ACHN (cell line): Measurements from ENCODE around the gene CD226.
"Not testable (repeated sequence)": the region's sequence is repeated elsewhere in the genome, so short reads cannot be mapped to it uniquely, and the experiment has no call there.

Source experiments
- DNase-seq: peaks from one replicate; pipeline ENCODE4 v3.0.0-alpha.2; 2015
- in situ Hi-C: cut with HindIII; loops from 2 replicates; pipeline ENCODE4 v1.10.0; 2017; ENCODE audit warnings: low sequenced_read_pairs, low pct_ligation_motif_present, low pct_unique_long_range_greater_than_20kb

The CD226 gene

GRCh38 chr18:69935319-69936190 is 12.1 kb downstream of the CD226 start:
- no peak for DNase-seq
- in situ Hi-C loops: no loop called here

DNA sequence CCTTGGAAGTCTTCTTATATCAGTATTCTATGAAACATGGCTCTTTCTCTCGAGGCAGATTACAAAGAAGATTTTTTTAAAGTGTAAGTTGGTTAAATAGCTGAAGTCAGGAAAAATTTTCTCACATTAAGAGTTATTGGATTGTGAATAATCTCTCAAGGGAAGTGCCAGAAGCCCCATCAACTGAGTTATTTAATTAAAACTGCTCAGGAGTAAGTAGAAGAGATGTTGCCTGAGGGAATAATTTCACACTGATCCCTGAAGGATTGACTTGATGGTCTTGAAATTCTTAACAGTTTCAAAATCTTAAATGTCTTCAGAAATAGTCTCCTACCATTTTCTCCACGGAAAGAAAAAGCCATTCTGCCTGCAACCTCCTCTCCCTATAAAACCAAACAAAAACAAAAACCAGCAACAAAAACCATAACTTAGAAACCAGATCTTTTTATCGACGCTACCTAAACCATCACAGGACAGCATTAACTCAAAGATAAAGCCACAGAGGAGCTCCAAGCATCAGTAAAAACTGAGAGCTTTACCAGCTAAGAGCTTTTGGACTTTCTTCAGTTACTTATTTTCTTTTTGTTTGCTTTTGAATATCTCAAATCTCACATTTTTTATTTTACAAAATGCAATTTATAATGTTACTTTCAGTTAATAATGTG is 12.9 kb downstream of the CD226 start:
- no peak for DNase-seq
- in situ Hi-C loops: no loop called here

GRCh38 chr18:69929041-69929774 is 18.5 kb downstream of the CD226 start:
- DNase-seq: no peak
- in situ Hi-C loops: no loop called here

GRCh38 chr18:69916412-69916811 is 31.3 kb downstream of the CD226 start:
- no peak for DNase-seq
- in situ Hi-C loops: no loop called here

DNA sequence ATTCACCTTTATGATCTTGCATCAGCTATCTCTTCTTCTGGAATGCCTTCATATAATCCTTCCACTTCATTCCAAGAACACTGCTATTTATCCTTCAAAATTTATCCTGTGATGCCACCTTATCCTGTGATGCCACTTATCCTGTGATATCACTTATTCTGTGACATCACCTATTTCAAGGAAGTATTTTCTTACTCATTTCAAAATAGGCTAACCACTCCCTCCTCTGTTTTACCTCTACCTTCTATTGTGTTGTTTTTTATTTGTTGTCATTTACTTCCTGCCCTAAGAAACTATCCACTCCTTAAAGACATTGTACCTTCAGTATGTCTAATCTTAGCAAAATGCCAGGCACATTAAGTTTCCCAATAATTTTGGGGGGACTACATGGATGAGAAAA is 38.8 kb downstream of the CD226 start:
- DNase-seq: no peak
- in situ Hi-C loops: no loop called here

DNA sequence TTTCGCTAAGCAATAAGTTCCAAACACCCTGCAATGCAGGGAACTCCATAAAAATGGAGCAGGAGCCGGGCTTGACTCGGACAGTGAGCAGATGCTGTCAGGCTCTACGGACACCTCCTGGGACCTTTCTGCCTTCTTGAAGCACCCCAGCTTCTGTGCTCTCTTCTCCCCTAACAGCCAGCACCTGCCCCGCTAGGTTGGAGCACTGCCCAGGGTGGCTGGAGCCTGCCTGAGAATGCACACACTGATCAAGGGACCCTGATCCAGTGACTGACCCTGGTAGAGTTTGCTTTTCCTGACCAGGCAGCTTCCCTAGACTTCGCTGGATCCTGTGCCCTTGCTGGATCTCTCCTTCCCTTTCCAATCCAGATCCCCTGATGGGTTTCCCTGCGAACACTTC is 40.9 kb downstream of the CD226 start:
- DNase-seq: no peak
- in situ Hi-C loops: no loop called here

GRCh38 chr18:69900941-69901340 is 46.7 kb downstream of the CD226 start:
- in situ Hi-C loops: no loop called here

DNA sequence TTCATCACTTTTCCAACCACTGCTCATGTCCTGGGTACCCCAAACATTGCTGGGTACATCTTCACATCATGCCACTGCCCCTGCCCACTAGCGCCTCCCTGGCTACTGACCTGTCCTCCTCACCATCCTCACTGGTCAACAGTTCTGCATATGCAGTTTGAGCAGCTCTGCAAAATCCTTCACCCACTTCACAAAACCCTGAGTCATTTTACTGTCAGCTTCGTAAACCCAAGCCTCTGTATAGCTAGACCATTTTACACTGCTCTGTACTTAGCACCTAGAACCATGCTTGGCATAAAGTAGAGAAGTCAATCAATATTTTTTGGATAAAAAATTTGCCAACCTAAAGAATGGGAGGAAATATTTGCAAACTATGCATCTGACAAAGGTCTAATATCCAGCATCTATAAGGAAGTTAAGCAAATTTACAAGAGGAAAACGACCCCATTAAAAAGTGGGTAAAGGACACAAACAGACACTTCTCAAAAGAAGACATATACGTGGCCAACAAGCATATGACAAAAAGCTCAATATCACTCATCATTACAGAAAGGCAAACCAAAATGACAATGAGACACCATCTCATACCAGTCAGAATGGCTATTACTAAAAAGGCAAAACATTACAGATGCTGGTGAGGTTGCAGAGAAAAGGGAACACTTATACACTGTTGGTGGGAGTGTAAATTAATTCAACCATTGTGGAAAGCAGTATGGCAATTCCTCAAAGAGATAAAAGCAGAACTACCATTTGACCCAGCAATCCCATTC is 48.3 kb downstream of the CD226 start:
- DNase-seq, in situ Hi-C loops: not testable (repeated sequence)

More at GRCh38 chr18:69900941-69901340, 46.7 kb downstream of the CD226 start:
- DNase-seq: no peak

GRCh38 chr18:69898241-69898861 is 49.3 kb downstream of the CD226 start:
- in situ Hi-C loops: no loop called here
- DNase-seq: no peak

DNA sequence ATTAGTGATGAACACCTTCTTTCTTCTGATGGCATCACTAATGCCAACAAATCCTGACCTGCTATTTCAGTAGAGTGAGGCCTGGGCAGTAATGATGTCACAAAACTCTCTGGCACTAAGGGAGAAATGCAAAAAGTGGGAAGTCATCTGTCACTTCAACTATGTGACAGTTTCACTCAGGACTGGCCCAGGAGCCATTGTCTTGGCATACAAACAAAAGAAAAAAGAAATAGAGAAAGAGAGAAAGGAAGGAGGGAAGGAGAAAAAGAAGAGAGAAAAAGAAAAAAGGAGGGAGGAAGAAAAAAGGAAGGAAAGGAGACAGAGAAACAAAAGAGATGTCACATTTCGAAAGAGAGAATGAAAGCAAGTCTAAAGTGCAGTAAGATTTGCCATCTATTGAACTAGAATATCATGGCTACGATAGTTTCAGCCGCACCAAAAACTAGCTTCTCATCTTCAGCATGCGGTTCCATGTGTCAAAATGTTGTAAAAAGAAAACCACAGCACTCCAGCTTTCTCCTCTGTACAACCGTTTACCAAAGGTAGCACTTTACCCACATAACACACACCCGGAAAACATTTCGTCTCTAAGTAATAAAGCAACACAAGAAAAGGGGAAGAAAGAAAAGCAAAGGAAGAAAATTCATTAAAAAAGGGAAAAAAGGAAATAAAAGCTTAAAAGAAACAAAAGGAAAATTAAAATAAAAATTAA is 50.1 kb downstream of the CD226 start:
- in situ Hi-C loops: no loop called here
- DNase-seq: no peak

- in situ Hi-C loops: no loop called here
- no peak for DNase-seq
Measured at GRCh38 chr18:69895066-69896047, 52.3 kb downstream of the CD226 start.

DNA sequence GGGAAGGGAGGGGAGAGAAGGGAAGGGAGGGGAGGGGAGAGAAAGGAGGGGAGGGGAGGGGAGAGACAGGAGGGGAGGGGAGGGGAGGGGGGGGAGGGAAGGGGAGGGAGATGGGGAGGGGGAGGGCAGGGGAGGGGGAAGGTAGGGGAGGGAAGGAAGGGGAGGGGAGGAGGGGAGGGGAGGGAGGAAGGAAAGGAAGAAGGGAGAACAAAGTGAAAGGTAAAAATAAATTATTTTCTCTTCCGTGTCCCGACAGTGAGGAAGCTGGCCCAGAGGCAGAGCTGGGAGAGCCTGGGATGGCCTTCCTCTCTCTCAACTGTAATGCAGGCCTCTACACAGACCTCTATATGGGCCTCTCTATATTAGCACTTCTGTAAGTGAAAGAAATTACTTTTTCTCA is 53.2 kb downstream of the CD226 start:
- DNase-seq: no peak
- in situ Hi-C loops: no loop called here

DNA sequence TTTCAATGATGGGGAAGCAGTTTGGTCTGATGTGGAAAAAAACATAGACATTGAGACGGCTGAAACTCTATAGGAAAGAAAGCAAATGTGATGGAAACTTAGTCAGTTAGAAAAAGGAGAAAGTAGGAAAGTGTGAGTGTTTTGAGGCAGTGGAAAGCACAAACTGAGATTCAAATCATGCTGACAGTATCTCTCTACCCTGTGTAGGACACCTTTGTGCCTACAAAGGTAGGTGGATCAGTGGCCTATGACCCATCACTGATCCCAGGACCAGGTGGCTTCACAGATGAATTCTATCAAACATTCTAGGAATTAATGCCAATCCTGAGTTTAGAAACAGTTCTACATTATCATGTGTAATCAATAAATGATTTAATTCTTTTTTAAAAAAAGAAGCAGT is 57.1 kb downstream of the CD226 start:
- DNase-seq: no peak
- in situ Hi-C loops: no loop called here

- in situ Hi-C loops: no loop called here
Measured at GRCh38 chr18:69889009-69889408, 58.7 kb downstream of the CD226 start.

DNA sequence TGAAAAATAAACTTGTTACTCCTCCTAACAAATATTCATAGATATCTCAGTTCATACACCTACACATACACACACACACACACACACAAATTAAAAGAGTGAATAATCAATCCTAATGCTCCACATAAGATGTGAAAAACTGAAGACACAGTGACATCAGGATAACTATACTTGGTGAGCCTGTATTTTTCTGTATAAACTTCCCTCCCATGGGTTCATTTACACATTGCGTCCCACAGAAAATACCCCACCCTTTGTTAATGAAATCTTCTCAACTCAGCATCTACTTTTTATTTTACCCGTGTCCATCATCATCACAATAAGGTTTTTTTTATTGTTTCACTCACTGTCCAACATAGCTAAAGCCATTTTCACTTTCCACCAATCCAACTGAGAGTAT is 60.4 kb downstream of the CD226 start:
- in situ Hi-C loops: no loop called here
- DNase-seq: no peak

More at GRCh38 chr18:69889009-69889408, 58.7 kb downstream of the CD226 start:
- DNase-seq: no peak

- in situ Hi-C loops: no loop called here
Measured at GRCh38 chr18:69885841-69886531, 61.7 kb downstream of the CD226 start.

More at GRCh38 chr18:69885841-69886531, 61.7 kb downstream of the CD226 start:
- DNase-seq: no peak
